Thymus (tissue), 11 donors: ENCODE data around the gene SIL1. TPM values are rescaled to one million over a fixed set of nuclear protein-coding genes. Genes with fewer than 3 reads are reported as not detected.

Experiments
- DNase-seq, 9 donors: peaks; one replicate each; pipeline ENCODE4 v3.0.0-alpha.2; 2013; ENCODE audit warnings: low spot score in 9 of 9, low read depth in 6 of 9, missing footprints in 1 of 9
- H3K27ac ChIP-seq, 2 donors: one replicate each; pipeline ENCODE4 v1.5.1; 2013; ENCODE audit warnings: control low read depth in 1 of 2, low read depth in 1 of 2, low read length in 1 of 2, mild to moderate bottlenecking in 1 of 2, moderate library complexity in 1 of 2
- H3K27me3 ChIP-seq, 2 donors: one replicate each; pipeline ENCODE4 v1.5.1; 2013; ENCODE audit warnings: low read length in 1 of 2; ENCODE audit not compliant: control insufficient read depth in 2 of 2, insufficient read depth in 1 of 2
- H3K36me3 ChIP-seq, 2 donors: one replicate each; pipeline ENCODE4 v1.5.1; 2013; ENCODE audit warnings: low read length in 1 of 2, mild to moderate bottlenecking in 1 of 2, moderate library complexity in 1 of 2; ENCODE audit not compliant: control insufficient read depth in 2 of 2, insufficient read depth in 2 of 2
- H3K4me1 ChIP-seq, 2 donors: one replicate each; pipeline ENCODE4 v1.5.1; 2013; ENCODE audit warnings: low read length in 2 of 2; ENCODE audit not compliant: control insufficient read depth in 2 of 2, insufficient read depth in 2 of 2
- H3K4me3 ChIP-seq, 2 donors: one replicate each; pipeline ENCODE4 v1.5.1; 2013; ENCODE audit warnings: low read length in 2 of 2, control low read depth in 1 of 2, mild to moderate bottlenecking in 1 of 2
- H3K9me3 ChIP-seq, 2 donors: one replicate each; pipeline ENCODE4 v1.5.1; 2013; ENCODE audit warnings: low read length in 1 of 2, mild to moderate bottlenecking in 1 of 2; ENCODE audit not compliant: control insufficient read depth in 2 of 2, insufficient read depth in 1 of 2
- WGBS: extraction: QIAGEN DNeasy Blood & Tissue Kit; methylation state at CpG from one replicate; pipeline ENCODE4 v1.1.7; 2013; 5-methylcytosine and 5-hydroxymethylcytosine counted together
- polyA plus RNA-seq: library from polyadenylated mRNA; stranded (reverse); fragments of 200-250 nt; gene quantifications from one replicate; pipeline ENCODE4 v1.2.3, GENCODE V29; 2013
- total RNA-seq: library from RNA; stranded (reverse); fragments of 120-200 nt; gene quantifications from one replicate; pipeline ENCODE4 v1.2.4, GENCODE V29; 2013
- donor health status: healthy.

The SIL1 gene
- total and polyA plus RNA-seq, 2 donors = 17.0 to 30.2 TPM

GRCh38 chr5:138898742-138899141 lies 299.4 kb downstream of the SIL1 start:
- WGBS = 100% methylated on average over 2 of the region's 2 CpGs
- Histone ChIP-seq H3K4me3 (no peak overlapping the region), H3K9me3 (no peaks in the 10 kb centered on the region), H3K27me3 (no peaks in the 10 kb centered on the region), H3K36me3 (no peaks in the 10 kb centered on the region), H3K27ac (no peak overlapping the region), H3K4me1 (peaks cover 0 to 2% of the 10 kb centered on the region in 2 donors)
- DNase-seq = no peak

- Histone ChIP-seq H3K9me3 (no peaks in the 10 kb centered on the region), H3K36me3 (no peaks in the 10 kb centered on the region), H3K27me3 (no peaks in the 10 kb centered on the region), H3K4me1 (peaks cover 0 to 2% of the 10 kb centered on the region in 2 donors), H3K4me3 (no peak overlapping the region), H3K27ac (no peak overlapping the region)
- 98% methylated on average over 1 of the region's 1 CpG for WGBS
- no peak for DNase-seq
Measured at GRCh38 chr5:138898299-138898698, 299.9 kb downstream of the SIL1 start.

Other genes starting within 250 kb of the SIL1 start
- 378 TPM for gene MATR3, start 95.4 kb upstream of the SIL1 start, total RNA-seq
- 253 TPM for gene MATR3, start 95.4 kb upstream of the SIL1 start, polyA plus RNA-seq
- 108 TPM for gene PAIP2, start 143.5 kb upstream of the SIL1 start, total RNA-seq
- 155 TPM for gene PAIP2, start 143.5 kb upstream of the SIL1 start, polyA plus RNA-seq
- 1.1 TPM for gene SLC23A1, start 184.9 kb upstream of the SIL1 start, total RNA-seq
- gene SLC23A1, start 184.9 kb upstream of the SIL1 start, polyA plus RNA-seq = 5.4 TPM
- 400 TPM for gene MZB1, start 191.5 kb upstream of the SIL1 start, total RNA-seq
- 380 TPM for gene MZB1, start 191.5 kb upstream of the SIL1 start, polyA plus RNA-seq
- gene PROB1, start 196.7 kb upstream of the SIL1 start, total RNA-seq = 0.76 TPM
- 1.0 TPM for gene PROB1, start 196.7 kb upstream of the SIL1 start, polyA plus RNA-seq
- gene SPATA24, start 205.7 kb upstream of the SIL1 start, total RNA-seq = 5.8 TPM
- gene SPATA24, start 205.7 kb upstream of the SIL1 start, polyA plus RNA-seq = 6.6 TPM
- 4.3 TPM for gene DNAJC18, start 241.2 kb upstream of the SIL1 start, total RNA-seq
- gene DNAJC18, start 241.2 kb upstream of the SIL1 start, polyA plus RNA-seq = 4.3 TPM